ACC112 (cell line): ENCODE measurements around the gene TRIM24.
"Not testable (repeated sequence)": the region's sequence is repeated elsewhere in the genome, so short reads cannot be mapped to it uniquely, and the experiment has no call there.

Source experiments
- H2AFZ ChIP-seq: fragments of 200-600 bp; sonication (generic); one replicate; pipeline ENCODE4 v1.6.0; 2017; ENCODE audit warnings: antibody characterized with exemption, low read length; ENCODE audit not compliant: unreplicated experiment
- H3K27ac ChIP-seq: fragments of 200-600 bp; sonication (generic); 2 replicates; pipeline ENCODE4 v1.5.1; 2014; ENCODE audit warnings: low read depth, mild to moderate bottlenecking, antibody characterized with exemption, low read length, moderate library complexity
- H3K27me3 ChIP-seq: fragments of 200-600 bp; sonication (generic); 2 replicates; pipeline ENCODE4 v1.6.1; 2014; ENCODE audit warnings: mild to moderate bottlenecking, antibody characterized with exemption, low read length, moderate library complexity, mixed read lengths; ENCODE audit not compliant: insufficient read depth
- H3K36me3 ChIP-seq: fragments of 200-600 bp; sonication (generic); 2 replicates; pipeline ENCODE4 v1.6.1; 2016; ENCODE audit warnings: mild to moderate bottlenecking, antibody characterized with exemption, low read length, moderate library complexity, mixed read lengths; ENCODE audit not compliant: insufficient read depth
- H3K4me1 ChIP-seq: fragments of 200-600 bp; sonication (generic); one replicate; pipeline ENCODE4 v1.6.1; 2016; ENCODE audit warnings: low read length, mixed read lengths; ENCODE audit not compliant: insufficient read depth, unreplicated experiment, control insufficient read depth
- H3K4me3 ChIP-seq: fragments of 200-600 bp; sonication (generic); 2 replicates; pipeline ENCODE4 v1.5.1; 2014; ENCODE audit warnings: mild to moderate bottlenecking, low read depth, low read length
- H3K79me2 ChIP-seq: fragments of 200-600 bp; sonication (generic); one replicate; pipeline ENCODE4 v1.6.0; 2016; ENCODE audit warnings: low read length; ENCODE audit not compliant: control insufficient read depth, unreplicated experiment, insufficient read depth

The TRIM24 gene

GRCh38 chr7:138495485-138495884, 35.4 kb downstream of the TRIM24 start:
- H3K4me1 ChIP-seq = no peaks in the 10 kb centered on the region
- no peak overlapping the region for H2AFZ ChIP-seq
- H3K79me2 ChIP-seq = no peaks in the 10 kb centered on the region
- H3K4me3 ChIP-seq = no peak overlapping the region
- H3K27ac ChIP-seq = no peak overlapping the region
- H3K27me3 ChIP-seq = no peaks in the 10 kb centered on the region
- H3K36me3 ChIP-seq = no peaks in the 10 kb centered on the region

- Histone ChIP-seq H3K36me3 (no peaks in the 10 kb centered on the region), H3K27ac (no peak overlapping the region), H3K27me3 (no peaks in the 10 kb centered on the region), H3K4me3 (no peak overlapping the region), H3K79me2 (peaks cover 2% of the 10 kb centered on the region), H3K4me1 (no peaks in the 10 kb centered on the region), H2AFZ (no peak overlapping the region)
Measured at GRCh38 chr7:138499340-138499739, 39.3 kb downstream of the TRIM24 start.

- not testable (repeated sequence) for H3K4me1 ChIP-seq, H3K27ac ChIP-seq, H3K4me3 ChIP-seq, H2AFZ ChIP-seq, H3K79me2 ChIP-seq, H3K27me3 ChIP-seq, H3K36me3 ChIP-seq
Measured at GRCh38 chr7:138500303-138500702, 40.2 kb downstream of the TRIM24 start.

- Histone ChIP-seq H3K4me3 (no peak overlapping the region), H3K27me3 (no peaks in the 10 kb centered on the region), H3K36me3 (no peaks in the 10 kb centered on the region), H2AFZ (no peak overlapping the region), H3K79me2 (peaks cover 2% of the 10 kb centered on the region), H3K4me1 (no peaks in the 10 kb centered on the region), H3K27ac (no peak overlapping the region)
Measured at GRCh38 chr7:138500892-138501291, 40.8 kb downstream of the TRIM24 start.

GRCh38 chr7:138502023-138502767, 42.1 kb downstream of the TRIM24 start:
- H2AFZ ChIP-seq = no peak overlapping the region
- H3K27me3 ChIP-seq = no peaks in the 10 kb centered on the region
- no peak overlapping the region for H3K4me3 ChIP-seq
- no peak overlapping the region for H3K27ac ChIP-seq
- peaks cover 2% of the 10 kb centered on the region for H3K79me2 ChIP-seq
- no peaks in the 10 kb centered on the region for H3K36me3 ChIP-seq
- H3K4me1 ChIP-seq = no peaks in the 10 kb centered on the region

GRCh38 chr7:138505361-138505873, 45.4 kb downstream of the TRIM24 start:
- H3K79me2 ChIP-seq = peaks cover 2% of the 10 kb centered on the region
- no peaks in the 10 kb centered on the region for H3K36me3 ChIP-seq
- no peaks in the 10 kb centered on the region for H3K4me1 ChIP-seq

GRCh38 chr7:138506764-138507163, 46.7 kb downstream of the TRIM24 start:
- no peaks in the 10 kb centered on the region for H3K4me1 ChIP-seq
- no peaks in the 10 kb centered on the region for H3K27me3 ChIP-seq
- H3K36me3 ChIP-seq = no peaks in the 10 kb centered on the region
- H2AFZ ChIP-seq = no peak overlapping the region
- no peak overlapping the region for H3K27ac ChIP-seq
- no peak overlapping the region for H3K4me3 ChIP-seq
- H3K79me2 ChIP-seq = no peaks in the 10 kb centered on the region

More at GRCh38 chr7:138505361-138505873, 45.4 kb downstream of the TRIM24 start:
- no peak overlapping the region for H3K4me3 ChIP-seq
- no peak overlapping the region for H2AFZ ChIP-seq
- no peaks in the 10 kb centered on the region for H3K27me3 ChIP-seq
- no peak overlapping the region for H3K27ac ChIP-seq

GRCh38 chr7:138510003-138510402, 49.9 kb downstream of the TRIM24 start:
- Histone ChIP-seq H3K27ac (no peak overlapping the region), H3K79me2 (no peaks in the 10 kb centered on the region), H3K4me1 (no peaks in the 10 kb centered on the region), H3K27me3 (no peaks in the 10 kb centered on the region), H2AFZ (no peak overlapping the region), H3K4me3 (no peak overlapping the region), H3K36me3 (no peaks in the 10 kb centered on the region)

GRCh38 chr7:138512092-138512858, 52.2 kb downstream of the TRIM24 start:
- no peaks in the 10 kb centered on the region for H3K36me3 ChIP-seq
- no peaks in the 10 kb centered on the region for H3K27me3 ChIP-seq
- H3K4me3 ChIP-seq = no peak overlapping the region
- H3K27ac ChIP-seq = no peak overlapping the region
- no peak overlapping the region for H2AFZ ChIP-seq
- H3K79me2 ChIP-seq = no peaks in the 10 kb centered on the region
- H3K4me1 ChIP-seq = no peaks in the 10 kb centered on the region

GRCh38 chr7:138512885-138513284, 52.8 kb downstream of the TRIM24 start:
- Histone ChIP-seq H2AFZ (no peak overlapping the region), H3K4me3 (no peak overlapping the region), H3K27ac (no peak overlapping the region), H3K4me1 (no peaks in the 10 kb centered on the region), H3K79me2 (no peaks in the 10 kb centered on the region), H3K36me3 (no peaks in the 10 kb centered on the region), H3K27me3 (no peaks in the 10 kb centered on the region)
